GM12872 (cell line): ENCODE data around the gene GCNT2.

Experiments used
- CTCF ChIP-seq: IDR thresholded peaks from 3 replicates; pipeline ENCODE4 v1.5.1; 2011; ENCODE audit warnings: low read depth, mild to moderate bottlenecking, low read length, moderate library complexity; ENCODE audit not compliant: insufficient read depth

Gene GCNT2

GRCh38 chr6:10521104-10521808 lies at the start of gene GCNT2:
Gene GCNT2, plus strand, starts transcription at chr6:10521351. Its CDS starts 7,561 bp downstream, at chr6:10528912.
- TF ChIP-seq CTCF = no peak

- TF ChIP-seq CTCF = no peak
Observed at GRCh38 chr6:10472634-10473033, 48.5 kb upstream of the GCNT2 start.

- peak; percentile 62 for TF ChIP-seq CTCF
Observed at GRCh38 chr6:10478187-10479040, 42.7 kb upstream of the GCNT2 start.

GRCh38 chr6:10479939-10480700 lies 41.0 kb upstream of the GCNT2 start:
- TF ChIP-seq CTCF = no peak

- TF ChIP-seq CTCF = no peak
Observed at GRCh38 chr6:10481101-10481500, 40.0 kb upstream of the GCNT2 start.

GRCh38 chr6:10482636-10483257 lies 38.4 kb upstream of the GCNT2 start:
- TF ChIP-seq CTCF = no peak
